Measurements from ENCODE around the gene SLCO2A1.
"Not testable (repeated sequence)": the region's sequence is repeated elsewhere in the genome, so short reads cannot be mapped to it uniquely, and the experiment has no call there.

The SLCO2A1 gene

GRCh38 chr3:134029734-134030378 lies at the start of gene SLCO2A1:
SLCO2A1 (minus strand) TSS chr3:134029925; CDS start chr3:134029802, 123 bp downstream.
- peak; percentile 27 for DNase-seq

GRCh38 chr3:134079111-134079547 lies 49.4 kb upstream of the SLCO2A1 start:
- DNase-seq = no peak

- no peak for DNase-seq
Measured at GRCh38 chr3:134078169-134078831, 48.6 kb upstream of the SLCO2A1 start.

GRCh38 chr3:134077649-134078161 lies 48.0 kb upstream of the SLCO2A1 start:
- no peak for DNase-seq

GRCh38 chr3:134076851-134077250 lies 47.1 kb upstream of the SLCO2A1 start:
- DNase-seq = no peak

- no peak for DNase-seq
Measured at GRCh38 chr3:134075846-134076245, 46.1 kb upstream of the SLCO2A1 start.

- DNase-seq = no peak
Measured at GRCh38 chr3:134075568-134075825, 45.8 kb upstream of the SLCO2A1 start.

- no peak for DNase-seq
Measured at GRCh38 chr3:134074790-134075567, 45.3 kb upstream of the SLCO2A1 start.

- DNase-seq = no peak
Measured at GRCh38 chr3:134074001-134074789, 44.5 kb upstream of the SLCO2A1 start.

GRCh38 chr3:134073583-134073945 lies 43.8 kb upstream of the SLCO2A1 start:
- no peak for DNase-seq

GRCh38 chr3:134072881-134073582 lies 43.3 kb upstream of the SLCO2A1 start:
- DNase-seq = no peak

GRCh38 chr3:134070281-134070680 lies 40.6 kb upstream of the SLCO2A1 start:
- not testable (repeated sequence) for DNase-seq

- DNase-seq = no peak
Measured at GRCh38 chr3:134068429-134068828, 38.7 kb upstream of the SLCO2A1 start.

GRCh38 chr3:134067531-134068161 lies 37.9 kb upstream of the SLCO2A1 start:
- DNase-seq = no peak

- no peak for DNase-seq
Measured at GRCh38 chr3:134066651-134067530, 37.2 kb upstream of the SLCO2A1 start.

GRCh38 chr3:134066158-134066541 lies 36.4 kb upstream of the SLCO2A1 start:
- no peak for DNase-seq

- DNase-seq = no peak
Measured at GRCh38 chr3:134065252-134066157, 35.8 kb upstream of the SLCO2A1 start.

- DNase-seq = no peak
Measured at GRCh38 chr3:134064081-134064480, 34.4 kb upstream of the SLCO2A1 start.

- no peak for DNase-seq
Measured at GRCh38 chr3:134061401-134061800, 31.7 kb upstream of the SLCO2A1 start.
